ENCODE measurements around the gene CRIP2.

CRIP2 gene

GRCh38 chr14:105499256-105500035, 24.8 kb downstream of the CRIP2 start:
- no peak overlapping the region for H3K4me3 ChIP-seq (ENCODE audit: control insufficient read depth, low read depth, low read length)
- DNase-seq (ENCODE audit: low read depth): no peak
- TF ChIP-seq CTCF (IDR thresholded peaks at IDR 0.05; ENCODE audit: control insufficient read depth, insufficient read depth, low read depth, low read length, missing control alignments): no peak

- no peak for TF ChIP-seq CTCF (IDR thresholded peaks at IDR 0.05; ENCODE audit: control insufficient read depth, insufficient read depth, low read depth, low read length, missing control alignments)
- H3K4me3 ChIP-seq (ENCODE audit: control insufficient read depth, low read depth, low read length): no peak overlapping the region
- DNase-seq (ENCODE audit: low read depth): no peak
These were observed 25.6 kb downstream of the CRIP2 start for GRCh38 chr14:105500036-105500725.

- H3K4me3 ChIP-seq (ENCODE audit: control insufficient read depth, low read depth, low read length): no peak overlapping the region
- no peak for TF ChIP-seq CTCF (IDR thresholded peaks at IDR 0.05; ENCODE audit: control insufficient read depth, insufficient read depth, low read depth, low read length, missing control alignments)
- DNase-seq (ENCODE audit: low read depth): no peak
These were observed 26.1 kb downstream of the CRIP2 start for GRCh38 chr14:105500726-105501101.

- DNase-seq (ENCODE audit: low read depth): no peak
- no peak for TF ChIP-seq CTCF (IDR thresholded peaks at IDR 0.05; ENCODE audit: control insufficient read depth, insufficient read depth, low read depth, low read length, missing control alignments)
- H3K4me3 ChIP-seq (ENCODE audit: control insufficient read depth, low read depth, low read length): no peak overlapping the region
These were observed 27.1 kb downstream of the CRIP2 start for GRCh38 chr14:105501504-105502291.

- DNase-seq (ENCODE audit: low read depth): no peak
- TF ChIP-seq CTCF (IDR thresholded peaks at IDR 0.05; ENCODE audit: control insufficient read depth, insufficient read depth, low read depth, low read length, missing control alignments): no peak
- H3K4me3 ChIP-seq (ENCODE audit: control insufficient read depth, low read depth, low read length): no peak overlapping the region
These were observed 28.1 kb downstream of the CRIP2 start for GRCh38 chr14:105502446-105503295.

- no peak for TF ChIP-seq CTCF (IDR thresholded peaks at IDR 0.05; ENCODE audit: control insufficient read depth, insufficient read depth, low read depth, low read length, missing control alignments)
- no peak for DNase-seq (ENCODE audit: low read depth)
- no peak overlapping the region for H3K4me3 ChIP-seq (ENCODE audit: control insufficient read depth, low read depth, low read length)
These were observed 28.6 kb downstream of the CRIP2 start for GRCh38 chr14:105503296-105503640.
